BLaER1 treated with 17β-estradiol and CSF1 and Interleukin-3, amounts not matched to agents 10 nM and 100 nM (cell line): ENCODE results near the gene CHCHD6.

ENCODE experiments used
- H3K27ac ChIP-seq, 11 experiments: shearing (Covaris generic); formaldehyde crosslinking; 2 replicates each; pipeline ENCODE4 v1.8.1; 2022
- H3K27me3 ChIP-seq, 11 experiments: shearing (Covaris generic); formaldehyde crosslinking; 2 replicates each; pipeline ENCODE4 v1.8.1; 2022
- H3K36me3 ChIP-seq, 11 experiments: shearing (Covaris generic); formaldehyde crosslinking; 2 replicates each; pipeline ENCODE4 v1.8.1; 2022
- H3K4me1 ChIP-seq, 10 experiments: shearing (Covaris generic); formaldehyde crosslinking; 2 replicates each; pipeline ENCODE4 v1.8.1; 2022
- H3K4me2 ChIP-seq, 11 experiments: shearing (Covaris generic); formaldehyde crosslinking; 2 replicates each; pipeline ENCODE4 v1.8.1; 2022
- H3K4me3 ChIP-seq, 10 experiments: shearing (Covaris generic); formaldehyde crosslinking; 2 replicates each; pipeline ENCODE4 v1.8.1; 2022
- H3K9ac ChIP-seq, 11 experiments: shearing (Covaris generic); formaldehyde crosslinking; 2 replicates each; pipeline ENCODE4 v1.8.1; 2022
- H3K9me3 ChIP-seq, 11 experiments: shearing (Covaris generic); formaldehyde crosslinking; replicated peaks in 1 of 11; 2 replicates each; pipeline ENCODE4 v1.8.1; 2022
- H4K20me1 ChIP-seq, 11 experiments: shearing (Covaris generic); formaldehyde crosslinking; 2 replicates each; pipeline ENCODE4 v1.8.1; 2022
- Cebpa-rat ChIP-seq, 11 experiments: shearing (Covaris generic); IDR thresholded peaks; 2 replicates each; pipeline ENCODE4 v1.8.1; 2022

CHCHD6 gene

GRCh38 chr3:126858401-126858800, 154.4 kb downstream of the CHCHD6 start:
- peaks cover 0 to 30% (median 0%) of the 10 kb centered on the region in 11 experiments; a peak in 5 of 22 replicates for H4K20me1 ChIP-seq
- H3K4me2 ChIP-seq = no peak overlapping the region
- H3K9me3 ChIP-seq = no peaks in the 10 kb centered on the region
- peaks cover 0 to 5% (median 0%) of the 10 kb centered on the region in 10 experiments; a peak in 2 of 20 replicates for H3K4me1 ChIP-seq
- no peak overlapping the region for H3K27ac ChIP-seq
- TF ChIP-seq Cebpa-rat (IDR thresholded peaks at IDR 0.05) = no peak
- no peak overlapping the region for H3K4me3 ChIP-seq
- H3K36me3 ChIP-seq = peaks cover 0 to 6% (median 0%) of the 10 kb centered on the region in 11 experiments; a peak in 1 of 22 replicates
- no peaks in the 10 kb centered on the region for H3K27me3 ChIP-seq
- no peak overlapping the region for H3K9ac ChIP-seq

- no peak overlapping the region for H3K9ac ChIP-seq
- H3K4me2 ChIP-seq = no peak overlapping the region
- no peak for TF ChIP-seq Cebpa-rat (IDR thresholded peaks at IDR 0.05)
- H3K36me3 ChIP-seq = peaks cover 0 to 6% (median 0%) of the 10 kb centered on the region in 11 experiments; a peak in 1 of 22 replicates
- no peaks in the 10 kb centered on the region for H3K27me3 ChIP-seq
- H3K4me3 ChIP-seq = no peak overlapping the region
- peaks cover 0 to 30% (median 0%) of the 10 kb centered on the region in 11 experiments; a peak in 5 of 22 replicates for H4K20me1 ChIP-seq
- H3K4me1 ChIP-seq = peaks cover 0 to 5% (median 0%) of the 10 kb centered on the region in 10 experiments; a peak in 2 of 20 replicates
- H3K9me3 ChIP-seq = no peaks in the 10 kb centered on the region
- no peak overlapping the region for H3K27ac ChIP-seq
These were observed 154.8 kb downstream of the CHCHD6 start for GRCh38 chr3:126858887-126859286.

GRCh38 chr3:126859415-126860246, 155.6 kb downstream of the CHCHD6 start:
- H3K9ac ChIP-seq = no peak overlapping the region
- H3K4me2 ChIP-seq = no peak overlapping the region

GRCh38 chr3:126865736-126866135, 161.7 kb downstream of the CHCHD6 start:
- no peak overlapping the region for H3K4me3 ChIP-seq
- no peaks in the 10 kb centered on the region; a peak in 1 of 22 replicates for H3K36me3 ChIP-seq
- H4K20me1 ChIP-seq = peaks cover 0 to 8% (median 0%) of the 10 kb centered on the region in 11 experiments; a peak in 1 of 22 replicates
- H3K9me3 ChIP-seq = no peaks in the 10 kb centered on the region
- no peaks in the 10 kb centered on the region for H3K27me3 ChIP-seq
- TF ChIP-seq Cebpa-rat (IDR thresholded peaks at IDR 0.05) = no peak
- no peak overlapping the region for H3K4me2 ChIP-seq
- no peak overlapping the region for H3K9ac ChIP-seq
- peaks cover 0 to 3% (median 0%) of the 10 kb centered on the region in 10 experiments; a peak in 1 of 20 replicates for H3K4me1 ChIP-seq
- H3K27ac ChIP-seq = no peak overlapping the region

More at GRCh38 chr3:126859415-126860246, 155.6 kb downstream of the CHCHD6 start:
- Histone ChIP-seq H3K4me1 (peaks cover 0 to 5% (median 0%) of the 10 kb centered on the region in 10 experiments; a peak in 2 of 20 replicates), H3K4me3 (no peak overlapping the region), H4K20me1 (peaks cover 0 to 30% (median 0%) of the 10 kb centered on the region in 11 experiments; a peak in 5 of 22 replicates), H3K9me3 (no peaks in the 10 kb centered on the region), H3K27ac (no peak overlapping the region), H3K27me3 (no peaks in the 10 kb centered on the region), H3K36me3 (peaks cover 0 to 6% (median 0%) of the 10 kb centered on the region in 11 experiments; a peak in 1 of 22 replicates)
- TF ChIP-seq Cebpa-rat (IDR thresholded peaks at IDR 0.05) = no peak

GRCh38 chr3:126866175-126866759, 162.2 kb downstream of the CHCHD6 start:
- no peak overlapping the region for H3K27ac ChIP-seq
- no peaks in the 10 kb centered on the region for H3K9me3 ChIP-seq
- H3K9ac ChIP-seq = no peak overlapping the region
- H3K36me3 ChIP-seq = no peaks in the 10 kb centered on the region; a peak in 1 of 22 replicates
- no peak overlapping the region for H3K4me2 ChIP-seq
- no peaks in the 10 kb centered on the region for H3K27me3 ChIP-seq
- no peaks in the 10 kb centered on the region for H3K4me1 ChIP-seq
- TF ChIP-seq Cebpa-rat (IDR thresholded peaks at IDR 0.05) = no peak
- H3K4me3 ChIP-seq = no peak overlapping the region
- H4K20me1 ChIP-seq = peaks cover 0 to 8% (median 0%) of the 10 kb centered on the region in 11 experiments; a peak in 1 of 22 replicates

- Histone ChIP-seq H3K4me1 (no peaks in the 10 kb centered on the region), H3K9ac (no peak overlapping the region), H3K36me3 (peaks cover 0 to 5% (median 0%) of the 10 kb centered on the region in 11 experiments; a peak in 3 of 22 replicates), H4K20me1 (peaks cover 0 to 8% (median 0%) of the 10 kb centered on the region in 11 experiments; a peak in 1 of 22 replicates), H3K4me2 (no peak overlapping the region), H3K27me3 (no peaks in the 10 kb centered on the region), H3K27ac (no peak overlapping the region), H3K4me3 (no peak overlapping the region), H3K9me3 (no peaks in the 10 kb centered on the region)
- no peak for TF ChIP-seq Cebpa-rat (IDR thresholded peaks at IDR 0.05)
These were observed 163.3 kb downstream of the CHCHD6 start for GRCh38 chr3:126867190-126867862.

- H3K4me2 ChIP-seq = no peak overlapping the region
- H3K27me3 ChIP-seq = no peaks in the 10 kb centered on the region
- no peak for TF ChIP-seq Cebpa-rat (IDR thresholded peaks at IDR 0.05)
- no peak overlapping the region for H3K4me3 ChIP-seq
- peaks cover 0 to 6% (median 0%) of the 10 kb centered on the region in 11 experiments; a peak in 3 of 22 replicates for H3K36me3 ChIP-seq
- H4K20me1 ChIP-seq = peaks cover 0 to 8% (median 0%) of the 10 kb centered on the region in 11 experiments; a peak in 1 of 22 replicates
- H3K4me1 ChIP-seq = no peaks in the 10 kb centered on the region
- no peak overlapping the region for H3K9ac ChIP-seq
- no peak overlapping the region for H3K27ac ChIP-seq
- no peaks in the 10 kb centered on the region for H3K9me3 ChIP-seq
These were observed 163.8 kb downstream of the CHCHD6 start for GRCh38 chr3:126867863-126868200.

- Histone ChIP-seq H3K27ac (no peak overlapping the region), H3K4me2 (no peak overlapping the region), H4K20me1 (peaks cover 0 to 15% (median 0%) of the 10 kb centered on the region in 11 experiments; a peak in 4 of 22 replicates), H3K27me3 (no peaks in the 10 kb centered on the region), H3K9ac (no peak overlapping the region), H3K9me3 (no peaks in the 10 kb centered on the region), H3K36me3 (peaks cover 0 to 14% (median 0%) of the 10 kb centered on the region in 11 experiments; a peak in 6 of 22 replicates), H3K4me3 (no peak overlapping the region), H3K4me1 (no peaks in the 10 kb centered on the region)
- no peak for TF ChIP-seq Cebpa-rat (IDR thresholded peaks at IDR 0.05)
These were observed 166.7 kb downstream of the CHCHD6 start for GRCh38 chr3:126870608-126871210.
